HEK293T (cell line): ENCODE results near the gene KCTD15.

Experiments
- CTCF ChIA-PET: fragments of 350-600 bp; formaldehyde crosslinking; extraction: SDS; loops from one replicate; lab custom pipeline; 2021; ENCODE audit warnings: antibody characterized with exemption, inconsistent platforms; lab: Yijun Ruan, JAX
- POLR2A ChIA-PET: fragments of 350-600 bp; formaldehyde crosslinking; extraction: SDS; loops from one replicate; lab custom pipeline; 2020; ENCODE audit warnings: antibody characterized with exemption, inconsistent platforms; lab: Yijun Ruan, JAX
- DNase-seq: peaks from one replicate; pipeline ENCODE4 v3.0.0; 2012; ENCODE audit warnings: mixed read lengths; ENCODE audit errors: extremely low spot score
- ARNT ChIP-seq: fragments of 450-650 bp; IDR thresholded peaks from 2 replicates; pipeline ENCODE4 v1.6.1; 2017; ENCODE audit warnings: mild to moderate bottlenecking
- BHLHE40 ChIP-seq: fragments of 450-650 bp; IDR thresholded peaks from 2 replicates; pipeline ENCODE4 v1.6.1; 2016; ENCODE audit warnings: mild to moderate bottlenecking, moderate library complexity, borderline replicate concordance
- CTBP1 ChIP-seq: fragments of 450-650 bp; IDR thresholded peaks from 2 replicates; pipeline ENCODE4 v1.6.1; 2016; ENCODE audit warnings: borderline replicate concordance
- ELF4 ChIP-seq: fragments of 450-650 bp; IDR thresholded peaks from 2 replicates; pipeline ENCODE4 v1.6.1; 2017; ENCODE audit warnings: antibody characterized with exemption
- FOXA1 ChIP-seq: fragments of 450-650 bp; IDR thresholded peaks from 2 replicates; pipeline ENCODE4 v1.6.1; 2016; ENCODE audit warnings: mild to moderate bottlenecking
- FOXK2 ChIP-seq: fragments of 450-650 bp; IDR thresholded peaks from 2 replicates; pipeline ENCODE4 v1.6.1; 2016; ENCODE audit warnings: mild to moderate bottlenecking
- FOXM1 ChIP-seq: fragments of 450-650 bp; IDR thresholded peaks from 2 replicates; pipeline ENCODE4 v1.6.1; 2017; ENCODE audit warnings: mild to moderate bottlenecking, borderline replicate concordance
- HDGF ChIP-seq: fragments of 450-650 bp; IDR thresholded peaks from 2 replicates; pipeline ENCODE4 v1.6.1; 2017; ENCODE audit warnings: antibody characterized with exemption, borderline replicate concordance
- L3MBTL2 ChIP-seq: fragments of 450-650 bp; conservative IDR thresholded peaks from 2 replicates; pipeline ENCODE4 v1.6.1; 2016; ENCODE audit warnings: mild to moderate bottlenecking
- LEF1 ChIP-seq: fragments of 450-650 bp; IDR thresholded peaks from 2 replicates; pipeline ENCODE4 v1.6.1; 2017; ENCODE audit warnings: mild to moderate bottlenecking, borderline replicate concordance
- NFRKB ChIP-seq: fragments of 450-650 bp; IDR thresholded peaks from 2 replicates; pipeline ENCODE4 v1.6.1; 2016; ENCODE audit warnings: mild to moderate bottlenecking, moderate library complexity
- PKNOX1 ChIP-seq: fragments of 450-650 bp; IDR thresholded peaks from 2 replicates; pipeline ENCODE4 v1.6.1; 2016
- SP1 ChIP-seq: fragments of 450-650 bp; IDR thresholded peaks from 2 replicates; pipeline ENCODE4 v1.6.1; 2017
- SUZ12 ChIP-seq: fragments of 450-650 bp; IDR thresholded peaks from 2 replicates; pipeline ENCODE4 v1.6.1; 2016; ENCODE audit warnings: mild to moderate bottlenecking
- TARDBP ChIP-seq: fragments of 450-650 bp; IDR thresholded peaks from 2 replicates; pipeline ENCODE4 v1.6.1; 2016
- ZNF384 ChIP-seq: fragments of 450-650 bp; IDR thresholded peaks from 2 replicates; pipeline ENCODE4 v1.6.1; 2016

Gene KCTD15

GRCh38 chr19:33845498-33845897 lies 48.8 kb downstream of the KCTD15 start:
- ChIA-PET POLR2A (no interaction called here), CTCF (no interaction called here)
- DNase-seq: no peak
- TF ChIP-seq FOXK2 (no peak), ELF4 (no peak), FOXM1 (no peak), CTBP1 (no peak), SP1 (no peak), NFRKB (no peak), TARDBP (no peak), PKNOX1 (no peak), L3MBTL2 (no peak), BHLHE40 (no peak), HDGF (no peak), LEF1 (no peak), FOXA1 (no peak), ZNF384 (no peak), ARNT (no peak), SUZ12 (no peak)

- no peak for TF ChIP-seq HDGF
- no peak for TF ChIP-seq CTBP1
- TF ChIP-seq BHLHE40: no peak
- no peak for TF ChIP-seq L3MBTL2
- no peak for TF ChIP-seq FOXA1
- no peak for TF ChIP-seq SUZ12
- TF ChIP-seq ELF4: no peak
- TF ChIP-seq SP1: no peak
- DNase-seq: no peak
- ChIA-PET CTCF (no interaction called here), POLR2A (no interaction called here)
Measured at GRCh38 chr19:33849551-33850147, 53.0 kb downstream of the KCTD15 start.

GRCh38 chr19:33859016-33859415 lies 62.3 kb downstream of the KCTD15 start:
- DNase-seq: no peak
- TF ChIP-seq FOXK2 (no peak), ARNT (no peak), ELF4 (no peak), PKNOX1 (no peak), LEF1 (no peak), FOXA1 (no peak), ZNF384 (no peak), SP1 (no peak), NFRKB (no peak), SUZ12 (no peak), TARDBP (no peak)
- ChIA-PET CTCF (no interaction called here), POLR2A (no interaction called here)

- DNase-seq: no peak
- ChIA-PET CTCF (interaction anchor here (1.1 kb wide), 1 partner anchor 138 kb away, joined by 3 read pairs; no protein-coding TSS in a partner anchor), POLR2A (no interaction called here)
- TF ChIP-seq SUZ12 (no peak), TARDBP (no peak), HDGF (no peak), LEF1 (no peak), ARNT (no peak), ZNF384 (no peak), NFRKB (no peak), FOXM1 (no peak), SP1 (no peak), CTBP1 (no peak)
Measured at GRCh38 chr19:33860312-33861090, 63.8 kb downstream of the KCTD15 start.

GRCh38 chr19:33861950-33862349 lies 65.3 kb downstream of the KCTD15 start:
- ChIA-PET CTCF (no interaction called here), POLR2A (no interaction called here)
- no peak for TF ChIP-seq CTBP1
- TF ChIP-seq SUZ12: no peak
- no peak for TF ChIP-seq FOXM1
- no peak for TF ChIP-seq SP1
- TF ChIP-seq L3MBTL2: no peak
- no peak for TF ChIP-seq BHLHE40
- no peak for TF ChIP-seq ARNT
- no peak for TF ChIP-seq FOXA1
- TF ChIP-seq LEF1: no peak
- TF ChIP-seq PKNOX1: no peak
- no peak for TF ChIP-seq ELF4
- no peak for TF ChIP-seq TARDBP
- TF ChIP-seq ZNF384: no peak
- no peak for TF ChIP-seq FOXK2
- no peak for TF ChIP-seq NFRKB
- TF ChIP-seq HDGF: no peak
- DNase-seq: no peak

- TF ChIP-seq SP1 (no peak), SUZ12 (no peak), BHLHE40 (no peak), L3MBTL2 (no peak), HDGF (no peak), CTBP1 (no peak), TARDBP (no peak), PKNOX1 (no peak), FOXA1 (no peak), LEF1 (no peak), ELF4 (no peak), ARNT (no peak), FOXK2 (no peak), ZNF384 (no peak), NFRKB (no peak), FOXM1 (no peak)
- DNase-seq: no peak
- ChIA-PET CTCF (no interaction called here), POLR2A (no interaction called here)
Measured at GRCh38 chr19:33862981-33863380, 66.3 kb downstream of the KCTD15 start.
